GM19193 (cell line): ENCODE results near the gene CLNK.

ENCODE experiments used
- POLR2A ChIP-seq: IDR thresholded peaks from 4 replicates; pipeline ENCODE4 v1.6.1; 2011; ENCODE audit not compliant: insufficient read depth, insufficient read length; ENCODE audit errors: extremely low read depth

CLNK gene

DNA sequence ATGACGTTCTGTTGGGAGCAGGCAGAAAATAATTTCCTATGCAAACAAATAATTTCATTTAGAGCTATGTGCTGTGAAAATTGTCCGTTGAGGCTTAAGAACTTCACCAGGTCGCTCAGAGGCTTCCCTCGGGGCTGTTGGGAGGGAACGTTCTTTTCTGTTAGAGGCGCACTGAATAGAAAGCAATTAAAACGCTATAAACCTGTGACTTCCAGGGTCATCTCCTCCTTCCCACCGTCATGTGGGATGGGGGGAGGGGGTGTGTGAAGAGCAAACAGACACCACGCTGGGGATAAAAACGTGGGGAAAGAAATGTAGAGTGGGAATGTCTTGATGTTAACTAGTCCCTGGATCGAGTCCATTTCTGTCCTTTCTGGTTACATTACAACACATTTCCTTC is 192.1 kb downstream of the CLNK start:
- no peak for TF ChIP-seq POLR2A

DNA sequence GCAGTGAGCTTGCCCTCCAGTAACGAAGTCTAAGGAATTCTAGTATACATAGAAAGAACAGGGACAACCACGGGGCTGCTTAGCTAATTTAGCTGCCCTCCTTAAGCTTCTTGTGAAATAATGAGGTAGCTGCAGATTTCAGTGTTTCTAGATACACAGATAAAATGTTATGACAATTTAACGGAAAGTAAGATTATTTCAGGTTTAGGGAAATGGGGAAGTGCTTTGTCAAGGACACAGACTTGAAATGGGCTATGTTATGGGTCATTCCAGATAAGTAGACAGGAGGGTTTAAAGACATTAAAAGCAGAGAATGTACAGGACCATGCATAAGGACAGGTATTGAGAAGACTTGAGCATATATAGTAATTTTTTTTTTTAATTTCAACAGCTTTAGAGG is 193.2 kb downstream of the CLNK start:
- no peak for TF ChIP-seq POLR2A

DNA sequence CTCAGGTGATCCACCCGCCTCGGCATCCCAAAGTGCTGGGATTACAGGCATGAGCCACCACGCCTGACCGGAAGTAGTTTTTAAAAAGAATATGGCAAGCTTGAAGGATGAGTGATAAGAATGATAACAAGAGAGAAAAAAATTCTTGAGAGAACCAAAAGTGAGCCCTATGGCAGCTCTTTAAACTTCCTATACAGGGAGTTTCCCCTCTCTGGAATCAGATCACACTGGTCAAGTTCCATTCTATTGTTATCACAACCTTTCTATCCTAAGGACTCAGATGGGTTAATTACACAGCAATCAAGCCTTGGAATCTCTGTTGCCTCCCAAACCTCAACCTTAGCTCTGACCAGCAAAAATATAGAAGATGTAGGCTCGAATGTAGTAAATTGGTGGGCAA is 193.6 kb downstream of the CLNK start:
- TF ChIP-seq POLR2A = no peak

DNA sequence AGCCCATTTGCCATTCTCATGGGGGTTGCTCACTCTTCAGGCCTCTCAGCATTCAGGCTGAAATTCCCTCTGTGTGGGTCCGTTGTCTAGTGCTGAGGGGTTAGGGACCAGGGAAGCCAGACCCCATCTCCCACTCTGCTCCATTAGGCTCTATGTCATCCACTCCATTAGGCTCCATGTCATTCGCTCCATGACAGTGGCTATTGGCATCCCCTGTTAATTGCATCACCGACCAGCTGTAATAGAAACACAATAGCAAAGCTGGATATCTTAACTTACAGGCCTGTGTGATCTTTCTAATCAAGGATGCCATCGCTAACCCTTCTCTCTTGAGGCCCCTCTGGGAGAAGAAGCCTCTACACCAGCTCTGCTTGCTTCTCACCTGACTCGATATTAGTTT is 201.7 kb downstream of the CLNK start:
- TF ChIP-seq POLR2A = no peak

DNA sequence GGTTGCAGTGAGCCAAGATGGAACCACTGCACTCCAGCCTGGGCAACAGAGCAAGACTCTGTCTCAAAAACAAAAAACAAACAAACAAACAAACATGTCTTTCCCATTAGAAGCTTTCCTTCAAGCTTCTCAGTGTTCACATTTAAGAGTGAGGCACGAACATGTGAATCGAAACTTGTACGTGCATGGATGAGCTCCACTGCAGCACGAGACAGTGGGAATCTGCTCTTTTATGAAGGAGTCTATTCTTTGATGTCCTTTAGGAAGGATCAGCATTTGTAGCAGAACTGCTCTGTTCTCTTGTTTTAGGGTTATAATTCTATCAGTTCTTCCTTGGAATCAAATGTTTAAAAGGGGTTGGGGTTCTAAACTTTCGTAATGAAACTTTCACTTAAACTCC is 204.0 kb downstream of the CLNK start:
- TF ChIP-seq POLR2A = no peak

- no peak for TF ChIP-seq POLR2A
Measured at GRCh38 chr4:10478621-10479020, 205.9 kb downstream of the CLNK start.

GRCh38 chr4:10470505-10470904 is 214.1 kb downstream of the CLNK start:
- no peak for TF ChIP-seq POLR2A

GRCh38 chr4:10466161-10466560 is 218.4 kb downstream of the CLNK start:
- TF ChIP-seq POLR2A = no peak

DNA sequence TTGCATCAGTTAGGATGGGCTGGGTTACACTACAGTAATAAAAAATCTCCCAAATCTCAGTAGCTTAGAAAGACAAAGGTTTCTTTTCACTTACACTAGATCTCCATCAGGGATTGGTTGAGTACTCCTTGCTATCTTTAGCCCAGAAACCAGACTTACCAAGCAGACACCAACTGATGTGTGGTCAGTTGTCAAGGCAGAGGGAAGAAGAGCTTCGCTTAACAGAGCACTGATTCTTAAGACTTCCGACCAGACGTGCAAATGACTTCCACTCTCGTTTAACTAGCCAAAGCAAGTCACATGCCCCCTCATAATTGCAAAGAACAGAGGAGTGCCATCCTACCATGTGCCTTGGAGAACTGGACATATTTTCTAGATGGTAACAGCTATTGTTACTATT is 221.7 kb downstream of the CLNK start:
- no peak for TF ChIP-seq POLR2A

GRCh38 chr4:10461850-10462400 is 222.6 kb downstream of the CLNK start:
- no peak for TF ChIP-seq POLR2A

- no peak for TF ChIP-seq POLR2A
Measured at GRCh38 chr4:10461091-10461849, 223.3 kb downstream of the CLNK start.

DNA sequence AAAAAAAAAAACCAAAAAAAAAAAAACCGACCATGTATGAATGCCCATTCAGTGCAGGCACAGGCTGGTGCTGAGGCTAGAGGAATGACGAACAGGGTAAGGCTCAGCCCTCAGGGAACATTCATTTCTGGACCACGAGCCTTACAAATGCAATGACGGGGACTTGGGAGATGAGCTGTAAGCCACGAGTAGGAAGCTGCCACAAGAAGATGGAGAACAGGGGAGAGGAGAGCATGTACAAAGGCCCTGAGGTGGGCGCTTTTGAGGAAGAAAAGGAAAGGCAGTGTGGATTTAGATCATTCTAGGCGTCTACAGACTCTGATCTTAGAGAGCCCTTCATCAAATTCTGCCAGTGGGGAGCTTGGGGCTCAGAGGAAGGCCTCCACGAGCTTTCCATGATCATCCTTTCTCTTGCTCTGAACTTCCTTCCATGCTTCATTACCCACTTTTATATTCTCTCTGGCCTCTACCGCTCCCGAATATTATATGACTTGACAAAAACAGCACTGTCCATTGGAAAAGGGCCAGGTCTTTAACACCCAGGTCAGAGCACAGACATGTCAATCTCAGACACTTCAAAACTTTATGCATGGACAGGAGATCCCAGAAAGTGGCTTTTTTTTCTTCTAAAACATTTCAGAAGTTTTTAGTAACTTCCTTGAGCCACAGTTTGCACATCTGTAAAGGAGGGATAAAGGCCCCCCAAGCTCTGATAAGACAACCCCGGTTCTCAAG is 224.1 kb downstream of the CLNK start:
- no peak for TF ChIP-seq POLR2A

- TF ChIP-seq POLR2A = no peak
Measured at GRCh38 chr4:10459305-10459704, 225.3 kb downstream of the CLNK start.

DNA sequence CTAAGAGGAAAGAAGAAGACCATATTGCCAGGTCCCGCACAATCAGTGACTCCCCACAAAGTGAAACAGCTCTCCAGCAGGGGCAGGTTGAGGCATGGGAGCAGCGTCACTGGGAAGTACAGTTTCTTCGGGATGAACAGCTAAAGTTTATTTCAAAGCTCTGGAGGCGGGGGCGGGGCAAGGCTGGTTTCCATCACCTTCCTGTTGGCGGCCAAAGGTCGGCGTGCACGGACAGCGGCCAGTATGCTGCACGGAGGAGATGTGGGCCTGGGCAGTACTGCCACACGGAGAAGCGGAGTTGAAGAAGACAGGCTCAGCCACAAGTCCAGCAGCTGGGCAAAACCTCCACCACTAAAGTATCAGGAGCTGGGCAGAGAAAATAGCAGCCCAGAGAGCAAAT is 226.4 kb downstream of the CLNK start:
- TF ChIP-seq POLR2A = no peak

DNA sequence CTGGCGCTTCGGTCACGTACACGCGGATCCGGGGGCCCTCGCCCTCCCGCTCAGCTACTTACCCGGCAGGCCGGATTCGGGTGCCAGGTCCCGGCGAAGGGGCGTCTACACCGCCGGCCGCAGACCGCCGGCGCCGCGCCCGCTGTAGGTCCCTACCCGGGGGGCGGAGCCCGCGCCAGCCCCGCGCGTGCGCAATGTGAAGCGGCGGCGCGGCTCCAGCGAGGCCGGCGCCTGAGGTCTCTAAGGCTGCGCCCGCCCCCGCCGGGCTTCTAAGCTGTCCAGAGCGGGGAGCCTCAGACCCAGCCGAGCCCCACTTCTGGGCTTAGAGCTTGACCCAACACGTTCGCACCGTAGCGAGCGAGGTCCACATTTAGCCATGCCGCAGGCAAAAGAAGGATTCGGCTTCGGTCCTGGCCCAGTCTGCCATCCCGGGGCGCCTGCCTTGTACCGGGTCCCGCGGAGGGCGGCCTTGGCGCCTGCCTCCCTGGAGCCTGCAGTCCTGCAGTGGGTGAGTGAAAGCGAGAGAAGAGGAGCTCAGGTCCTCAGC is 227.2 kb downstream of the CLNK start, which contains the start of gene ZNF518B:
Gene ZNF518B, minus strand, starts transcription at position 172 of the 547 bp plus-strand sequence. CDS start 11,098 bp downstream, outside the sequence.
- peak; percentile 37 for TF ChIP-seq POLR2A
